Neural cell (in vitro differentiated cells): Measurements from ENCODE around the gene PGAP2.

Experiments used
- POLR2AphosphoS5 ChIP-seq: IDR thresholded peaks from 2 replicates; pipeline ENCODE4 v1.6.1; 2012
- RAD21 ChIP-seq: fragments of 450-650 bp; conservative IDR thresholded peaks from 2 replicates; pipeline ENCODE4 v1.6.1; 2014; ENCODE audit warnings: antibody characterized with exemption, mild to moderate bottlenecking, moderate library complexity
- TF ChIP-seq, protein P1 (sequence below): fragments of 450-650 bp; IDR thresholded peaks from 2 replicates; pipeline ENCODE4 v1.5.1; 2014; ENCODE audit warnings: antibody characterized with exemption, mild to moderate bottlenecking, moderate library complexity; ENCODE audit not compliant: poor library complexity, severe bottlenecking
- TF ChIP-seq, protein P2 (sequence below): IDR thresholded peaks from 2 replicates; pipeline ENCODE4 v1.6.1; 2012; ENCODE audit warnings: borderline replicate concordance

DNA sequence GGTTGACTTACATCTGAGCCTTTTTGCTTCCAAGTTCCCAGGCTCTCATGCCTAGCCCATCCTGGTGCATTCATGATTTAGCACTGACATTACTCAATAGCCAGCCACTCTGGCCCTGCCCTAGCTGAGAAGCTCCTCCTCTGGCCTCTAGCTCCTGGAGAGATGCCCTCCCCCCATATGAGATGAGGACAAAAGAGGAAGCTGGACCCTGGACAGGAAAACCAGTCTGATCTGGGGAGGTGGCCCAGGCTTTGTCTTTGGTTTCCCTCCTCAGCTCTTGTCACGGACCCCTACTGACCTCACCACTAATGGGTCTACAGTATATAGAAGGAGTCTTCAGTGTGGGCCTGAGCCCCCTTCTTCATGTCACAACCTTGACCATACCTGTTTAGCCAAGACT is 29.4 kb downstream of the PGAP2 start:
- TF ChIP-seq, protein P1, sequence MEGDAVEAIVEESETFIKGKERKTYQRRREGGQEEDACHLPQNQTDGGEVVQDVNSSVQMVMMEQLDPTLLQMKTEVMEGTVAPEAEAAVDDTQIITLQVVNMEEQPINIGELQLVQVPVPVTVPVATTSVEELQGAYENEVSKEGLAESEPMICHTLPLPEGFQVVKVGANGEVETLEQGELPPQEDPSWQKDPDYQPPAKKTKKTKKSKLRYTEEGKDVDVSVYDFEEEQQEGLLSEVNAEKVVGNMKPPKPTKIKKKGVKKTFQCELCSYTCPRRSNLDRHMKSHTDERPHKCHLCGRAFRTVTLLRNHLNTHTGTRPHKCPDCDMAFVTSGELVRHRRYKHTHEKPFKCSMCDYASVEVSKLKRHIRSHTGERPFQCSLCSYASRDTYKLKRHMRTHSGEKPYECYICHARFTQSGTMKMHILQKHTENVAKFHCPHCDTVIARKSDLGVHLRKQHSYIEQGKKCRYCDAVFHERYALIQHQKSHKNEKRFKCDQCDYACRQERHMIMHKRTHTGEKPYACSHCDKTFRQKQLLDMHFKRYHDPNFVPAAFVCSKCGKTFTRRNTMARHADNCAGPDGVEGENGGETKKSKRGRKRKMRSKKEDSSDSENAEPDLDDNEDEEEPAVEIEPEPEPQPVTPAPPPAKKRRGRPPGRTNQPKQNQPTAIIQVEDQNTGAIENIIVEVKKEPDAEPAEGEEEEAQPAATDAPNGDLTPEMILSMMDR: no peak
- TF ChIP-seq RAD21 (no peak), POLR2AphosphoS5 (no peak)
- TF ChIP-seq, protein P2, sequence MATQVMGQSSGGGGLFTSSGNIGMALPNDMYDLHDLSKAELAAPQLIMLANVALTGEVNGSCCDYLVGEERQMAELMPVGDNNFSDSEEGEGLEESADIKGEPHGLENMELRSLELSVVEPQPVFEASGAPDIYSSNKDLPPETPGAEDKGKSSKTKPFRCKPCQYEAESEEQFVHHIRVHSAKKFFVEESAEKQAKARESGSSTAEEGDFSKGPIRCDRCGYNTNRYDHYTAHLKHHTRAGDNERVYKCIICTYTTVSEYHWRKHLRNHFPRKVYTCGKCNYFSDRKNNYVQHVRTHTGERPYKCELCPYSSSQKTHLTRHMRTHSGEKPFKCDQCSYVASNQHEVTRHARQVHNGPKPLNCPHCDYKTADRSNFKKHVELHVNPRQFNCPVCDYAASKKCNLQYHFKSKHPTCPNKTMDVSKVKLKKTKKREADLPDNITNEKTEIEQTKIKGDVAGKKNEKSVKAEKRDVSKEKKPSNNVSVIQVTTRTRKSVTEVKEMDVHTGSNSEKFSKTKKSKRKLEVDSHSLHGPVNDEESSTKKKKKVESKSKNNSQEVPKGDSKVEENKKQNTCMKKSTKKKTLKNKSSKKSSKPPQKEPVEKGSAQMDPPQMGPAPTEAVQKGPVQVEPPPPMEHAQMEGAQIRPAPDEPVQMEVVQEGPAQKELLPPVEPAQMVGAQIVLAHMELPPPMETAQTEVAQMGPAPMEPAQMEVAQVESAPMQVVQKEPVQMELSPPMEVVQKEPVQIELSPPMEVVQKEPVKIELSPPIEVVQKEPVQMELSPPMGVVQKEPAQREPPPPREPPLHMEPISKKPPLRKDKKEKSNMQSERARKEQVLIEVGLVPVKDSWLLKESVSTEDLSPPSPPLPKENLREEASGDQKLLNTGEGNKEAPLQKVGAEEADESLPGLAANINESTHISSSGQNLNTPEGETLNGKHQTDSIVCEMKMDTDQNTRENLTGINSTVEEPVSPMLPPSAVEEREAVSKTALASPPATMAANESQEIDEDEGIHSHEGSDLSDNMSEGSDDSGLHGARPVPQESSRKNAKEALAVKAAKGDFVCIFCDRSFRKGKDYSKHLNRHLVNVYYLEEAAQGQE: no peak
